Occipital lobe (tissue), 3 donors: ENCODE measurements around the gene BNIPL. TPM values are rescaled to one million over a fixed set of nuclear protein-coding genes. Genes with fewer than 3 reads are reported as not detected.

Experiments
- DNase-seq: peaks from one replicate; lab custom pipeline; 2025; lab: John Stamatoyannopoulos, UW
- small RNA-seq: library from RNA; depleted of rRNA; stranded (forward); fragments of <200 nt; gene quantifications from one replicate; pipeline ENCODE3, GENCODE V24; 2014
- total RNA-seq: library from RNA; depleted of rRNA; stranded (reverse); fragments of >200 nt; gene quantifications from one replicate; pipeline ENCODE4 v1.2.3, GENCODE V29; 2014

Gene BNIPL
- total RNA-seq, 1 donor from 2014 or later: 0.16 TPM

DNA sequence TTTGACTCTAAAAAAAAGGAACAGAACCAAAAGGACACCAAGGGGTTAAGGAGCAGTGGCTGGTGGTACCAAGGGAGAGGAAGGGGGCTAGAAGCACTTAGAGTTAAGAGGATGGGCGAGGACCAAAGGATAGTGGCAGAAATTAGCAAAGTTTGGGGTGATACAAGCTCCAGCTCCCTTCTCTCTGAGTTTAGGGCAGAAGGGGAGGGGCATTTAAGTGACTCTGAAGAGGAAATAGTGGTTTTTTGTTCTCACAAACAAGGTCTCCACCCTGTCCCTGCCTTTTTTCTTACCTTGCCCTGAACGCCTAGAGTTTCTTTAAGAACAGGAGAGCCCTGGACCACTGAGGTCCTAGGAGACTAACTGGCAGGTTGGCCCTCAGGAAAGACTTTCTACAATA is 19.8 kb downstream of the BNIPL start:
- DNase-seq: no peak

DNA sequence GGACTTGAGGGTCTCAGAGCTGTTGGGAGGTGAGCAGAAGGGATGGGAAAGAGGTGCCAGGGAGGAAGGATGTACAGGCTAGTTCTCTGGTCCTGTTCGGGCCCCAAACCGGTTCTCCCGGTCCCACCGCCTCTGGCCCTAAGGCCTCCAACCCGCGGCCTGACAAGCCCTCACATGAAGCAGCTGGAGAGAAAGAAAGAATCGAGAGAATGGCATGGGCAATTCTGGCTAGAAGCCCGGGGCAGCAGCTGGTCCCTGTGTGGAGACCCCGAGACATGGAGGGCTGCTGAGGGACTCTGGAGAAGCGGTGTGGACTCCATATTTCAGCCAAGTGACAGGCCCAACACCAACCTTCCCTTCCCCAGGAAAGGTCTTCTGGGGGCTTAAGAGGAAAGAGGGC is 22.3 kb downstream of the BNIPL start:
- DNase-seq: no peak

DNA sequence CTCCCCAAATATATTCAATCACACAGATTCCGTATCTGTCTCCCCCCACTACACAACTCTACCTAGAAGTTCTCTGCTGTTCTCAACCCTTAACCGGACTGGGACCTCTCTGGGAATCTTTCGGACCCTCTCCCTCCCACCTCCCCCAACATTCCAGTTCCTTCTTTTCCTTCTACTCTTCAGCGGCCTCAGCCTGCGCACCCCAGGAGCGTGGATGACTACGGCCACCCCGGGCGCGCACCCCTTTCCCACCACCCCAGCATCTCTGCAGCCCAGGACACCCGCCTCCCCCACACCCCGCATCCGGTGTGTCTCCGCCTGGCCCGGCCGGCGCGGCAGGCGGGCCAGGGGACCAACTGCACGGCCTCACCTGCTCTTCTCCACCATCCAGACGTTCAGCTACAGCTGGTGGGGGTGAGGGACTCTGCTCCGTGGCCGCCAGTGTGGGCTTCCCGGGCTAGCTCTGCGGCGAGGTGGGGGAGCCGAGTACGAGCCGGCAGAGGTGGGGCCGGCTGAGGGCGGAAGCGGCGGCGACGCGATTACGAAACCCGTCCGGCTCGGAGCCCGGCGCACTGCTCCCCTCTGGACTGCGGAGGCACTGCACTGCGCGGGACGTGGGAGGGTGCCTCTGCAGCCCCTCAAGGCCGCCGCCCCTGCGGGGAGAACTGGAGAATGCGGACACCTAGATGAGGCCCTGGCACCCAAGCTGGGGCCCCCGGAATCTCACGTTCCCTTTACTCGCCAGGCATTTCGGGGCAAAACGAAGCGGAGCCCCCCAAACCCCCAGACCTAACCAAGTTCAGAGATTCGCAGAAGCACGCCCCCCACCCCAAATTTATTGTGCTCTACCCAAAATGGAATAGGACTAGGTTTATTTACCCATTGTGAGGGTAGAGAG is 23.0 kb downstream of the BNIPL start, which contains the start of gene CDC42SE1:
Gene CDC42SE1, minus strand, starts transcription at position 514 of the 898 bp plus-strand sequence. CDS start 3,892 bp downstream, outside the sequence.
- DNase-seq: peak; percentile 74

GRCh38 chr1:151060007-151060656 is 23.7 kb downstream of the BNIPL start, which contains the start of gene MLLT11:
Gene MLLT11, plus strand, starts transcription at chr1:151060397. Its CDS starts 6,828 bp downstream, at chr1:151067225.
- DNase-seq: peak; percentile 57

GRCh38 chr1:151060657-151061421 is 24.5 kb downstream of the BNIPL start:
- no peak for DNase-seq

DNA sequence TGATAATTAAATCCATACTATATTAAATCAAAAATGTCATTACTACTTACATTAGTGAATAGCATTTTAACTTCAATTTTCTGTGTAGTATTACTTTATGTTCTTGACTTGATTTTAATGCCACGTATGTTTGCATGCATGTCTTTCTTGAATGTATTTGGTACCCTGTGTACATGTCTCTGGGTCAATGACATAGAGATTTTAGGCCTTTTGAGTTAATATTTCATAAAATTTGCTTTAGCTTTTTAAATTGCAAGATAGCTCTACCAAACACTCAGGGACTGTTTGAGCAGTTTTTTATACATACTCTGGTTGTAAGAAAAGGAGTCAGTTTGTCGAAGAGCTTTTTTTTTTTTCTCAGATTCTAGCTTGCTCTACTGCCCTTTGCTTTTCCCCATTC is 25.3 kb downstream of the BNIPL start:
- DNase-seq: no peak

DNA sequence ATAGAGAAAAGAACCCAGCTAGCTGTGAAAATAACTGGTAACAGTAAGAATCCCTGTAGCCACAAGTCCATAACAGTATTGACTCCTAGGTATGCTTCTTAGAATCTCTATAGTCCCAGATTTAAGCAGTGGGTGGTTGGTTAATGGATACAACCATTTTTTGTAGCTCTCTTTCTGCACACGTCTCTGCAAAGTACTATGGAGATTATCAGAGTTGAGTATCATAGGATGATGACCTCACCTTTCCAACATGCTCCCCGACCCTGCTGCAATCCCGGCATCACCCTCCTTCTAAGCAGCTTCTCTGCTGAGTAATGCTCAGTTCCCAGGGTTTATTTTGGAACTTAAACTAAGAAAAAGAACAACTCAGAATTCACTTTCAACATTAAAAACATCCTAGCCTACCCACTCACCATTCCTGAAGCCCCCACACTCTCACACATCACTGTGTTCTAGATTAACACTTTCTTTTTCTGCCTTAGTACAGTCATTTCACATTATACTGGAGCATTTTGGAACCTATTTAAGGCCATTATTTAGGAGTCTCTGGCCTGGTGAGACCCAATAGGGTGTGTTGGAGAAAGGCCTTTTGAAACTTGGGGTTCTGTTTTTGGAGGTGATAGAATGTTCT is 26.5 kb downstream of the BNIPL start:
- DNase-seq: no peak

GRCh38 chr1:151065089-151065645 is 28.8 kb downstream of the BNIPL start:
- DNase-seq: no peak

DNA sequence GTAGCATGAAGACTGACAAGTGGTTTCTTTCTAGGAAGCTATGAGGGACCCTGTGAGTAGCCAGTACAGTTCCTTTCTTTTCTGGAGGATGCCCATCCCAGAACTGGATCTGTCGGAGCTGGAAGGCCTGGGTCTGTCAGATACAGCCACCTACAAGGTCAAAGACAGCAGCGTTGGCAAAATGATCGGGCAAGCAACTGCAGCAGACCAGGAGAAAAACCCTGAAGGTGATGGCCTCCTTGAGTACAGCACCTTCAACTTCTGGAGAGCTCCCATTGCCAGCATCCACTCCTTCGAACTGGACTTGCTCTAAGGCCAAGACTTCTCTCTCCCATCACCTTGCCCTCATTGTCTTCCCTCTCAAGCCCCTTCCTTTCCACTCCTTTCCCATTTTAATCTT is 30.8 kb downstream of the BNIPL start:
- no peak for DNase-seq

DNA sequence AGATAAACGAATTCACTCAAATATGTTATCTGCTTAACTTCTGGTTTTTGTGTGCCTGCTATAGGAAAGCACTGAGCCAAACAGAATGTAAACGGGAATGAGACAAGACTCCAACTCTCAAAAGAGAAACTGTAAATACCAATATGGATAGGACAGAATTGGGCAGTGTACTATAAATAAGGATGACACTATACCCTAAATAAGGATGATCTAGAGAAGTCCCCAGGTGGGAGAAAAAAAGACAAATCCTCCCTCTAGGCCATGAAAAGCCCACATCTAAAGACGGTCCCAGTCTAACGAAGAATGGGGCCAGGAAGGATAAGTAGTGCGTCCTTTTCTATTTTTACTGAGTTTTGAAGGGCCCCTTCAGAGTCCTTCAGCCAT is 32.7 kb downstream of the BNIPL start:
- DNase-seq: no peak

- DNase-seq: peak; percentile 82
Observed at GRCh38 chr1:151070474-151071276, 34.3 kb downstream of the BNIPL start, which contains the start of gene GABPB2. Gene GABPB2, plus strand, starts transcription at chr1:151070761. Its CDS starts 17,429 bp downstream, at chr1:151088190.

- no peak for DNase-seq
Observed at GRCh38 chr1:151072224-151072623, 35.8 kb downstream of the BNIPL start.

GRCh38 chr1:151085953-151086559 is 49.7 kb downstream of the BNIPL start:
- DNase-seq: no peak

Small RNA genes lying within 50 kb of the gene (small RNA-seq; reads per million reads assigned to genes)
- gene RNU6-884P: not detected

Other genes with a start within 250 kb of the BNIPL start
- gene CTSK, start 228.3 kb upstream of the BNIPL start, total RNA-seq: 7.2 TPM
- gene ARNT, start 160.0 kb upstream of the BNIPL start, total RNA-seq: 20.0 TPM
- gene CTXND2, start 149.4 kb upstream of the BNIPL start, total RNA-seq: not detected
- gene SETDB1, start 110.2 kb upstream of the BNIPL start, total RNA-seq: 51.5 TPM
- 35.6 TPM for gene CERS2, start 61.8 kb upstream of the BNIPL start, total RNA-seq
- gene ANXA9, start 54.3 kb upstream of the BNIPL start, total RNA-seq: not detected
- 10.5 TPM for gene MINDY1, start 29.7 kb upstream of the BNIPL start, total RNA-seq
- 25.3 TPM for gene PRUNE1, start 28.1 kb upstream of the BNIPL start, total RNA-seq
- 3.4 TPM for gene C1orf56, start 11.2 kb downstream of the BNIPL start, total RNA-seq
- 33.4 TPM for gene CDC42SE1, start 23.0 kb downstream of the BNIPL start, total RNA-seq
- 77.2 TPM for gene MLLT11, start 23.8 kb downstream of the BNIPL start, total RNA-seq
- 12.6 TPM for gene GABPB2, start 34.2 kb downstream of the BNIPL start, total RNA-seq
- gene SEMA6C, start 110.0 kb downstream of the BNIPL start, total RNA-seq: 18.6 TPM
- 0.78 TPM for gene TNFAIP8L2, start 120.1 kb downstream of the BNIPL start, total RNA-seq
- gene LYSMD1, start 129.3 kb downstream of the BNIPL start, total RNA-seq: 16.4 TPM
- gene SCNM1, start 129.6 kb downstream of the BNIPL start, total RNA-seq: 35.6 TPM
- not detected for gene TMOD4, start 139.4 kb downstream of the BNIPL start, total RNA-seq
- 75.3 TPM for gene VPS72, start 153.6 kb downstream of the BNIPL start, total RNA-seq
- 56.3 TPM for gene PIP5K1A, start 162.0 kb downstream of the BNIPL start, total RNA-seq
- gene PSMD4, start 218.1 kb downstream of the BNIPL start, total RNA-seq: 82.0 TPM
- gene ZNF687, start 245.7 kb downstream of the BNIPL start, total RNA-seq: 6.9 TPM